GM18511 (cell line): ENCODE results near the gene SRBD1.
"Not testable (repeated sequence)": the region's sequence is repeated elsewhere in the genome, so short reads cannot be mapped to it uniquely, and the experiment has no call there.

Experiments
- ATAC-seq: cut with Tn5 transposase; IDR thresholded peaks from one replicate; pipeline ENCODE4 v1.9.1; 2021; ENCODE audit warnings: mild to moderate bottlenecking, moderate library complexity; ENCODE audit not compliant: unreplicated experiment

The SRBD1 gene

DNA sequence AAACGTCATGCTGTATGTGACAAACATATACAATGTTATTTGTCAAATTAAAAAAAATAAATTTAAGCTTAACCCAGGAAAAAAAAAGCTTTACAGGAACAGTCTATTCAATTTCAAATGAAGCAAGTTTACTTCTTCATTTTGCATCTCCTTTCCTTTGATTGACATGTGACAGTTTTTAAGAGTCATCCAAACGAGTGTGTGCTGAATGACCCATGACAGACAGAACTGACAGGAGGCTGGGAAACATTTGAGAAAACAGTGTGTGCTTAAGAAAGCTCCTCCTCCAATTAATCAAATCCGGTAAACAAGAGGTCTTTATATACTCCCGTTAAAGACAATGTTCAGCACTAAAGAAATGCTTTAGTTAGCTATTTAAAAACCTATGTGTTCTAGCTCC lies 177.7 kb downstream of the SRBD1 start:
- ATAC-seq: no peak

DNA sequence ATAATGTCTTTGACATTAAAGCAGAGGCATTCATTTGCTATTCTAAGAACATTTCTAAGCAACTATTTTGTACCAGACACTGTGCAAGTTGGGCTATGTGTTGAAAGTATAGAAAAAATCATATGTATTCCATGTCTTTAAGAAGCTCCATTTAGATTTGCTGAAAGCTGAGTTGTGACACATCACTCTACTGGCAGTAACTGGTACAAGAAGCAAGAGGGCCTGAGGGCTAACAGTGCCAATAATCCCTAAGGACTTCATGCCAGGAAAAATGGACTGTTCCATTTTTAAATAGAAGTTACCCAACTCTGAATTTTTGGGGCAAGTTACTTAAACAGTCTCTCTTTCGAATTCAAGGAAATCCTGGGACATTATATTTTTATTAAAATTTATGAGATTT lies 178.7 kb downstream of the SRBD1 start:
- ATAC-seq: no peak

DNA sequence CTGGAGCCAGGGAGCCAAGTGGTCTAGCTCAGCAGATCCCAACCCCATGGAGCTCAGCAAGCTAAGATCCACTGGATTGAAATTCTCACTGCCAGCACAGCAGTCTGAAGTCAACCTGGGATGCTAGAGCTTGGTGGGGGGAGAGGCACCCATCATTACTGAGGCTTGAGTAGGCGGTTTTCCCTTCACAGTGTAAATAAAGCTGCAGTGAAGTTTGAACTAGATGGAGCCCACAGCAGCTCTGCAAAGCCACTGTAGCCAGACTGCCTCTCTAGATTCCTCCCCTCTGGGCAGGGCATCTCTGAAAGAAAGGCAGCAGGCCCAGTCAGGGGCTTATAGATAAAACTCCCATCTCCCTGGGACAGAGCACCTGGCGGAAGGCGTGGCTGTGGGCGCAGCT lies 185.0 kb downstream of the SRBD1 start:
- ATAC-seq: not testable (repeated sequence)

DNA sequence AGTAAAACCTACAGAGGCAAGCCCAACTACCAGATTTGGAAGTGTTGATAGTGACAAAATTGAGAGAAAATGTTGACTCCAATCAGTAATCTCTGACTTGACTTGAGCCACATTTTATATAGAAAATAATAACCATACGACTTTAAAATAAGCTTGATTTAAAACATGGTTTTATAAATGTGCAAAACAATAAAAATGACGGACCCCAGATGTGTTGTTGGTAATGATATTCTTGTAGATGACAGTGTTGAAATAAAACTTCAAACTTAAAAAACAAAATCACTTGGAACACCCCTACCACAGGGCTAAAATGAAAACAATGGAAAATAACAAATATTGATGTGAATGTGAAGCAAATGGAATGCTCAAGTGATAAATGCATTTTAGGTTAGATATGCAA lies 188.1 kb downstream of the SRBD1 start:
- ATAC-seq: no peak

DNA sequence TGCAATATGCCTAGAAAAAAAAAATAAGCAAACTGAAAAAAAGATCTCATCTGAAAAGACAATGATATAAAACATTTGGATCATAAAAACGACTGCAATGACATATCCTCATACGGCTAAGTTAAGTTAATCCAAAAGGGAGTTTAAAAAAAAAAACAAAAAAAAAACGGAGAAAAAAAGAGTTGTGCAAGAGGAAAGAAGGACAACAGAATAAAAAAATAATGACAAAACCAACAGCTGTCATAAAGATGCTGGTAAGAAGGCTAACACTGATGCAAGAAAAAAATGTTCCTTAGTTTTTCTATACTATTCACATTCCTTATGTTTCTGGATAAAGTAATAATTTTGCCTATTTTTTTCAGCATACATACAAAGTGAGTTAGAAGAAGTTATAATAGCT lies 192.5 kb downstream of the SRBD1 start:
- no peak for ATAC-seq

DNA sequence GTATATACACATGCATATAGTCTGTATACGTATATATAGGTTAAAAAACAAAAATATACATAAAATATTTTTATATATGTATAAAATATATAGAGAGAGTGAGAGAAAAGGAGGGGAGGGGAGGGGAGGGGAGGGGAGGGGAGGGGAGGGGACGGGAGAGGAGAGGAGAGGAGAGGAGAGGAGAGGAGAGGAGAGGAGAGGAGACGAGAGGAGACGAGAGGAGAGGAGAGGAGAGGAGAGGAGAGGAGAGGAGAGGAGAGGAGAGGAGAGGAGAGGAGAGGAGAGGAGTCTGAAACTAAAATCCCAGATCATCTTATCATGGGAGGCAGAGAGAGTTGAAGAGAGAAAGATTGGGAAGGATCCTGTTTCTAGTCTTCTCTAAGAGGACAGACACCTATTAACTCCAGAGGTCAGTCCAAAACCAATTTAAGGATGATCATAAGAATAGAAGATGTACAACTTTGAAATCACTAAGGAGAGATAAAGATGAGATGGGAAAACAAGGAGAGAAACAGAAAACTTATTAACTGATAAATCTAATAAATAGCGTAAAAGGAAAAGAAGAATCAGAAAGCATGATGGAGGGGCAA lies 195.4 kb downstream of the SRBD1 start:
- no peak for ATAC-seq

DNA sequence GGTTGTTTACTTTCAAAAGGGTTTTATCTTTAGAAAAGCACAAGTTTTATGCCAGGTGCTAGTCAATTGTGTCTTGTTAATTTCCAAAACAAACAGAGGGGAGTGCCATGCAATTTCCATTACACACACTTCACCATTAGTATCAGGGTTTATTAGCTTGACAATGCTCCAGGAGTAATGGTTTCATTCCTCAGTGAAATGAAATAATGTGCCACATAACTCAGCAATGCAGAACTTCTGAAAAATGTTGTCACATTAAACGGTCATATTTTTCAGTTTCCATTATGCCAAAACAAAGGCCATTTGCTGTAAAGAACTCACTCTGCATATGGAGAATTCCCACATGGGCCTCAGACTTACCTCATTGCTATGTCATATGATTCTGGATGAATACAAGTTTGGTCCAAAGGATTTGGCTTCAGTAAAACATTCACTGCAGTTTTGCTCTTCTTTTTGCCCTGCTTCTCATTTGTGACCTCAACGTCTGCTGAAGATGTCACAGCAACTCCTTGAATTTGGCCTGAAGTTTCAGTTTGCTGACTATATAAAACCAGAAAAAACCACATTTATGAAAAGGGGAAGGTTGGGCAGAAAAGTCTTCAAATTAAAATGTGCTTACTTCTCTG lies 198.2 kb downstream of the SRBD1 start:
- ATAC-seq: no peak

DNA sequence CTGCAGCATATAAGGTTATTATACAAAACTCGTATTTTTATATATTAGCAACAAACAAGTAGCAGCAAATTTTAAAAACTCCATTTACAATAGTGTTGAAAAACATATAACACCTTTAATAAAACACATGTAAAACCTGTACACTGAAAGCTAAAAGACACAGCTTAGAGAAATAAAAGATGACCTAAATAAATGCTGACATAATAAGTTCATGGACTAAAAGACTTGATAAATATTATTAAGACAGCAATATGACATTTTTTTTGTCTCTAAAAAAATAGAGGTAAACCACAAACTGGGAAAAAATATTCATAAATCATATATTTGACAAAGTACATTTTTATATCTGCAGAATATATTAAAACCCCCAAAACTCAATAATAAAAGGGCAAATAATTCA lies 201.4 kb downstream of the SRBD1 start:
- no peak for ATAC-seq

DNA sequence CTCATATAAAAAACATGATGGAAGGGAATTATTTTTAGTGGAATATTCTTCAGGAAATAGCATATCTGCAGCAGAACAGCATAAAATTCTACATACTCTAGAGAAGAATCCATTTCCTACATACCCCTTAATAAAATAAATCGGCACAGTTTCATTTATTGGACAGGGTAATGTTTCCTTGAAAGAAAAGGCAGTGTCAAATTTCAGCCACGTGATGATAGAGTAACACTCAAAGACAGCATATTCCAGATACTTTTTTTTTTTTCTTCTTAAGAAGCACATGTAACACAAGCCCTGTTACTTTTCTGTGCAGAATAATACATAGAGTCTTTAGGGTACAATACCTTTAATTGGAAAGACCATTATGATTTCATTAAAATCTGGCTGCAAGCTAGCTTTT lies 204.4 kb downstream of the SRBD1 start:
- ATAC-seq: no peak

DNA sequence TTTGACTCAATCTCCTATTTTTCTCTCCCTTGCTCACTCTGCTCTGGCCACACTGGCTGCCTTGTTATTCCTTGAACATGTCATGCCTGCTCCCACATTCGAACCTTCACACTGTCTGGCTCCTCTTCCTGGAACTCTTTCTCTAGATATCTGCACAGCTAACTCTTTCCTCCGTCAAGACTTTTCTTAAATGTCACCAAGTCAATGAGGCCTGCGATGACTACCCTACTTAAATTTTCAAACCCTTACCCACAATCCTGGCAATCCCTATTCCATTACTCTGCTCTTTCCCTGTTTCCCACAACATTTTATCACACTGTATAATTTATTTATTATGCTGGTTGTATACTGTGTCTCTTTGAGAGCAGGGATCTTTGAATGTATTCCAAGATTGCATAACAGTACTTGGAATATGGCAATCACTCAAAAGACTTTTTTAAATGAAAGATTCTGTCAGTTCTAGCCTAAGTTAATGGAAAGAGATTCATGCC lies 206.2 kb downstream of the SRBD1 start:
- no peak for ATAC-seq

DNA sequence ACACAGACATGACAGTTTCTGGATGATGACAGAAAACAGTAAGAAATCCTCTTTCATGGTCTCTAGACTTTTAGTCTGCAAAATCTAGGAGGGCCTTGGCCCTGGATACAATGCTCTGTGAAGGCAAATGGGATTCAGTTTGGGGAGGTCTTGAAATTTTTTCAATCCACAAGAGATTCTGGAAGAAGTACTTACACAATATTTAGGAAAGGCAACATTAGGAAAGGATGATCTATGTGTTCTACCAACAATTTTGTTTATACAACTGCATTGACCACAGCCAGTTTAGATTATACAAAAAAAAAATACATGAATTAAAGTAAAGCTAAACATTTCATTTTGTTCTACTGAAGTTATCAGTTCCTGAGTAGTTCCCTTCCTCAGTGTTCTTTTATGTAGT lies 208.0 kb downstream of the SRBD1 start:
- no peak for ATAC-seq

DNA sequence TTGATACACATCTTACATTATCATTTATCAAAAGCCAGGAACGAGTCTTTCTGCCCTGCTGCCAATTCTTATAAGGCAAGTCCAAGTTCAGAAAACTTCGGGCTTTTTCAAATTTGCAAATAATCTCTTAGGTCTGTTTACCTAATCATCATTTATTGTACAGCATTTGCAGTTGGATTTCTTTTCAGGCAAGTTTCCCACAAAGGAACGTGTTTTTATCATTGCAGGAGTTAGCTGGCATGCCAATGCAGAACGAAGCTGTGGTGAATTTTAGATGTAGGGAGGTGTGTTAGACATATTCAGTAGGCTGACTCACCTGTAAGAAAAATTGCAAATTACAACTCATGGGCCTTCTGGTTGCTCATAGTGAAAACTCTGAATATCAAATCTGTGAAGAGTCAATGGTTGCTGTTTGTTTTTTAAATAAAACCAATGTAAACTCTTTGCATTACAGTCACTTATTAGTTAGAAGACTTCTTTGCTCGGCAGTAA lies 209.6 kb downstream of the SRBD1 start:
- no peak for ATAC-seq

DNA sequence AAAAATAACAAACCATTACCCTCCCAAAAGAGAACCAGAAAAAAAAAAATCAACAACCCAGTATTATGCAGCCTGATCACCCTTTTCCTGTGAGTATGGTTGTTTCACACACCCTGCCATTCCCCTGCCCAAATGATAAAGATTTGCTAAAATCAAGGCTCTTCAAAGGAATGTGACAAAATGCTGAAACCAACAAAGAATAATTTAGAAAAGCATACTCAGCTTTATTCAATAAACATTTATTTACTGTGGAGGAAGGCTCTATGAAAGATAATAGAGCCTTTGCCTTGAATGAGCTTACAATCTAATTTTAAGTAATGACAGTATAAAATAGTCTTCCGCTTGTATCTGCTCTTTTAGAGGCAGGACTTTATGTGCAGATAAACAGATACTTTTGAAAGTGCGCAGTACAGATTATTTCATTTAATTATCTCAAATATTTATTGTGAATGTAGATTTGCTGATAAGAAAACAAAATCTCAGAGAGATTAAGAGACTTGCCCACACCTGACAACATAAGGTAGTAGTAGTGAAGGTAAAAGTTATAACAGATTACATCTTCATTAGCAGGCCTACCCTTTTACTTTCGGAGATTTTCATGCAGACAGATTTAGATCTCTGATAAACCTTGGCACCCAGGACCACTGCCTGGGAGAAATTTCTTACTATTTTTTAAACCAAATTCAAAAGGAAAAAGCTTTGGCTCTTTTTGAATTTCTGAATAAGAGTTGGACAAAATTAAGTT lies 211.9 kb downstream of the SRBD1 start:
- ATAC-seq: no peak

DNA sequence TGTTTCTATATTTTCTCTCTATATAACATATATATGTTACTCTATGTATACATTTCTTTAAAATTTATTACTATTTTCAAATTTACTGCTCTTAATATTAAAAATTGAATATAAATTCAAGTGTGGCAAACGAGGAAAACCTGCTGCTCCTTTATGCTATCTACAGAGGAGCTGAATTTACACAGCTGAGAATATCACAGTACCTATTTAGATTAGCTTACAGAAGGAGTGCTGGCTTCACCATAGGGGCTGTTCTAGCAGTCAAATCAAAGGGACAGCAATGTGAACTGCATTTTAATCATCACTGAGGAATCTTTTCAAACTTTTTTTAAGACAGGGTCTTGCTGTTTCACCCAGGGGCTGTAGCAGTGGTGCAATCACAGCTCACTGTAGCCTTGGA lies 213.8 kb downstream of the SRBD1 start:
- ATAC-seq: no peak

DNA sequence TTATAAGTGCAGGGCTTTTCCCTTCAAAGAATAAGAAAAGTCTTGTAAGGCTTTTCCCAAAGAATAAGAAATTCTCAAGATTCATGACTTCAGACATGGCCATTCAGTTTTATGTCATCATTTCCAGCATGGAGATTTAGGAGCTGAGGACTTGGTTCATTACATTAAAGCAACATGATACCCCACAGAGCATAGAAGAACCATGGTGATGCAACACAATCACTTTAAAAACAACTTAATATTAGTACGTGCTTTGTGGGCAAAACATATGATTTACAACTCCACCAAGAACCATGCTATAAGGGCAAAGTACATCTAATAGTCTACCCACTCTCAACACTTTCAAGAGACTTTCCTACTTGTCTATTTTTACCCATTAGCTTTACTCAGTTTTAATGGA lies 214.4 kb downstream of the SRBD1 start:
- no peak for ATAC-seq

DNA sequence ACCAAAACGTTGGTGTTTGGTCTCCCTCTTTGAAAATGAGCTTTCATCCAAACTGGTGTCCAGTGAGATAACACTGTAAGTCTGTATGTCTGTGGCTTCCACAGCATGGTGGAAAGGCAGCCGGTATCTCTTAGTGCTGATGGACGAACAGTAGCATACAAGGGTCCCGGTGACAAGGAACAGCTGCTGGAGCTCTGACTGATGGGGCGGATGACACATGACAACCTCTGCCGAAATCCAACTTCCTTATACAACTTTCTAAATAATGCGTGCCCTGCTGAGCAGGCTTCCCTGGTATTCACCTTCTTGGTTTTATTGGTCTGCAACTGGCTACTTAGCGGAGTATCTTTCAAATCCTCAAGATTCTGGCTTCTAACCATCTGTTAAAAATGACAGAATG lies 216.2 kb downstream of the SRBD1 start:
- no peak for ATAC-seq

DNA sequence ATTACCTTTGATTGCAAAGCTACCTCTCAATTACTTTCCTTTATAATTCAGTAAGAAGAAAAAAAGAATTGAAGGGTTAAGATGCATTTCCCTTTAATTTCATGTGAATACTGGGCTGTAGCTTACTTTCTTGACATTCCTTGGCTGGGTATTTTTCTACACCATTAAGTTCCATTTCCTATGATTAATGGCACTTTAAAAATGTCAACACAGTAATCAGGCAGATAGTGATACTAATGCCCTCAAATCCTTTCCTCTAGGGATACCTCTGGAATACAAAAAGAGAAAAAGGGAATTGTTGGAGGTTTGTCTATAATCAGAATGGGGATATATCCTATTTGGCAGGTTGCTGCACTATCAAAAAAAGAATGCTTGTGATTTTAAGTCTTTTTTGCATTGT lies 216.9 kb downstream of the SRBD1 start:
- ATAC-seq: no peak

DNA sequence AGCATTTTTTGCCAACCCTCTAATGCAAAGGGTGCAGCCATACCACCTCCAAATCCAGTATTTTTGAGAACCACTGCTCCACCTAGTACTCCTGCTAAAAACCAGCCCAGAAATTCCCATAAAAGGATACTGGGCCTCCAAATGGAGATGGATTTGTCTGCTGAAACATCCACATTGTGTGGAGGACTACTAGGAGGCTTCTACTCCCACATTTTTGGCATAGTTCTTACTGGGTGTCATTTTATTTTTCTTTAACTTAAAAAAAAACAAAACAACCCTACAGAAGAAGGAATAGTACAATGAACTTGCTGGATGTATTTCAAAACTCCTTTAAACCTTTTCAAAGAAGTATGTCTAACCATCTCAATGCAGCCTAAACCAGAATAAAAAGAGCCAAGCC lies 219.2 kb downstream of the SRBD1 start:
- ATAC-seq: no peak

DNA sequence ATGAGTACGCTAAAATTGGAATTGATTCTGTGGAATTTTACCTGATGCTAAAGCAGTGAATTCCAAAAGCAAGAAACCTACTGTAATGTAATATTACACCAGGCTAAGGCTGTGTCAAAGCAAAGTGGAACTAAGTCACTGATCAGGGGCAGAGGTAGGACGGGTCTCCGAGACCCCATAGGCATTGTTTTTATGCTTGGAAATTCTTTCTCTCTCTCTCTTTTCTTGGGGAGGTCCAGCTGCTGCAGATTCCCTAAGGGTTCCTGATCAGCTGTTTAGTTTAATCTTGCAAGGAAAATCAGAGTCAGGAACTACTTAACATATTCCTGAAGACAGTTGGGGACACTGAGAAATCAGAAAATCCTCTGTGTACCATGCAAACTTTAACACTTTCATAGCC lies 220.2 kb downstream of the SRBD1 start:
- no peak for ATAC-seq

DNA sequence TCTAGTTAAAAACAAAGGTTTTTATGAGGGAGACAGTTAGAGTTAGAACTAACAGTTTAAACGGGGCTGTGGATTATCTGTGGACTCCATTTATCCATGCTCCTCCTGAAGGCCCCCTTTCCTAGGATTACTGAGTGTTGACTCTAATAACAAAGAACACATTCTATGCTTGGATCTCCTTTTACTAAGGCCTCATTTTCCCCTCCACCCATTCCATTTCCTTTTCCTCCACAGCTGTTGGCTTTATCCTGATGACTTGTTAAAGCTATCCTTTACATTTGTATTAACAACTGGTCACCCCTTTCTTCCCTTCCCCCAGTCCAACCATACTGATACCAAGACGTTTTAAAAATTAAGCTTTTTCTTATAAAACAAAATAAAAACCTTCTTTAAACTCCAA lies 220.6 kb downstream of the SRBD1 start:
- ATAC-seq: no peak

DNA sequence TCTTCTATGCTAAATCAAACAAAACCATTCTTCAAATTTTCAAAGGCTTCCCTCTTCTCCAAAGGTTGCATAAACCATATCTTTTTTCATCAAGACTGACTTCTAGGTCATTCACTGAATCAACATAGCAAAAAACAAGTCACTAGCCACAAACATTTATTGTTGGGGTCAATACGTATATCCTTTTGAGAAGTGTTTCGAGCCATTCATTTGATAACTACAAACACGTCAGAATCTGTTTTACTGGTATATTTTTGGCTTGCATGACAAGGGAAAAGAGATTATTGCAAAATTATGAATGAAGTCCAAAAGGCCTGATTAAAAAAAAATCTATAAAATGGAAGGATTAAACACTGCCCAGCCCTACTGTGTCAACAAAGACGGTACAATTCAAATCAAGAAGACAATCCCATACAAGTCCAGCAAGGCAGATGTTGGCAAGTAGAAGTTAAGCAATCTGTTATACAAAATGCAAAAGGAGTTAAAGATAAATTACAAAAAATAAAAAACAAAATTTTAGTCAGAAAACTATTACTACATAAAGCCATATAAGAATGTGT lies 222.4 kb downstream of the SRBD1 start:
- no peak for ATAC-seq

DNA sequence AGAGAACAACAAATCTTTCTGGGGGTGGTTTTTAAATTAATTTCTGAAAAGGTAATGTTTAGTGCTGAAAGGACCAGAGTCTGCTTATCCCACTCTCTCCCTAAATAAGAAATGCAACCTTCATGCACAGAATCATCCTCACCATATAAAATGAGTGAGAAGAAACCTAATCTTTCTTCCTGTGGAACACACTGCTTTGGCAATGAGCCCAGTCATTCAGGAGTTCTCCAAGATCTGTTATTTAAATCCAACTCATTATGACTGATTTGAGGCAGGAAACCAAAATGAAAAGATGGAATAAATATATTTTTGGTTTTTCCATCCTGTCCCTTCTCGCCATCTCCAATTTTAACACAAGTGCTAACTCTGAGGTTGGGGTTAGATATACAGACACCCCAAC lies 228.3 kb downstream of the SRBD1 start:
- no peak for ATAC-seq
